ENCODE measurements around the gene AWAT2. TPM values are rescaled to one million over a fixed set of nuclear protein-coding genes. Genes with fewer than 3 reads are reported as not detected.

The AWAT2 gene
- total RNA-seq, 1 donor from 2014 or later: not detected

GRCh38 chrX:70012756-70013155 lies 37.0 kb downstream of the AWAT2 start:
- Mint-ChIP-seq H3K36me3 (ENCODE audit: low read depth) (peaks cover 3% of the 10 kb centered on the region), H3K27me3 (ENCODE audit: low read depth) (no peaks in the 10 kb centered on the region), H3K9me3 (peaks cover 6% of the 10 kb centered on the region), H3K4me3 (no peak overlapping the region), H3K27ac (ENCODE audit: unreplicated experiment) (no peak overlapping the region), H3K4me1 (peaks cover 13% of the 10 kb centered on the region)
- TF ChIP-seq CTCF (conservative IDR thresholded peaks at IDR 0.05): no peak
- no peak for DNase-seq (ENCODE audit: low read depth, low spot score)

GRCh38 chrX:70009970-70010369 lies 39.8 kb downstream of the AWAT2 start:
- H3K4me1 Mint-ChIP-seq: peaks cover 13% of the 10 kb centered on the region
- TF ChIP-seq CTCF (conservative IDR thresholded peaks at IDR 0.05): no peak
- no peak overlapping the region for H3K27ac Mint-ChIP-seq (ENCODE audit: unreplicated experiment)
- H3K27me3 Mint-ChIP-seq (ENCODE audit: low read depth): no peaks in the 10 kb centered on the region
- DNase-seq (ENCODE audit: low read depth, low spot score): no peak
- H3K9me3 Mint-ChIP-seq: no peaks in the 10 kb centered on the region
- H3K36me3 Mint-ChIP-seq (ENCODE audit: low read depth): peaks cover 3% of the 10 kb centered on the region
- H3K4me3 Mint-ChIP-seq: no peak overlapping the region

GRCh38 chrX:70009049-70009448 lies 40.7 kb downstream of the AWAT2 start:
- peaks cover 13% of the 10 kb centered on the region for H3K4me1 Mint-ChIP-seq
- H3K4me3 Mint-ChIP-seq: no peak overlapping the region
- TF ChIP-seq CTCF (conservative IDR thresholded peaks at IDR 0.05): no peak
- H3K27ac Mint-ChIP-seq (ENCODE audit: unreplicated experiment): no peak overlapping the region
- H3K27me3 Mint-ChIP-seq (ENCODE audit: low read depth): no peaks in the 10 kb centered on the region
- no peaks in the 10 kb centered on the region for H3K9me3 Mint-ChIP-seq
- no peaks in the 10 kb centered on the region for H3K36me3 Mint-ChIP-seq (ENCODE audit: low read depth)
- DNase-seq (ENCODE audit: low read depth, low spot score): no peak

DNA sequence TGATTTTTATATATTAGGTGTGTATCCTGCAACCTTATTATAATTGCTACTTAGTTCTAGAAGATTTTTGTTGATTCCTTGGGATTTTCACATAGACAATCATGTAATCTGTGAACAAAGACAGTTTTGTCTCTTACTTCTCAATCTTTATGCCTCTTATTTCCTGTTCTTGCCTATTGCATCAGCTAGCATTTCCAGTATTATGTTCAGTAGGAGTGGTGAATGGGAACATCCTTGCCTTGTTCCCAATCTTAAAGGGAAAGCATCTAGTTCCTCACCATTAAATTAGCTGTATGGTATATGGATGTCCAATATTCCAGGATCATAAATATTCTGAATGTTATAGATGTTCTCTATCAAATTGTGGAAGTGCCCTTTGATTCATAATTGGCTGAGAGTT lies 41.8 kb downstream of the AWAT2 start:
- Mint-ChIP-seq H3K4me3 (no peak overlapping the region), H3K4me1 (peaks cover 4% of the 10 kb centered on the region), H3K27ac (ENCODE audit: unreplicated experiment) (no peak overlapping the region), H3K9me3 (no peaks in the 10 kb centered on the region), H3K27me3 (ENCODE audit: low read depth) (no peaks in the 10 kb centered on the region), H3K36me3 (ENCODE audit: low read depth) (no peaks in the 10 kb centered on the region)
- no peak for DNase-seq (ENCODE audit: low read depth, low spot score)
- no peak for TF ChIP-seq CTCF (conservative IDR thresholded peaks at IDR 0.05)

GRCh38 chrX:70001708-70002341 lies 47.9 kb downstream of the AWAT2 start:
- H3K36me3 Mint-ChIP-seq (ENCODE audit: low read depth): peaks cover 3% of the 10 kb centered on the region
- H3K4me3 Mint-ChIP-seq: no peak overlapping the region
- no peaks in the 10 kb centered on the region for H3K4me1 Mint-ChIP-seq
- no peaks in the 10 kb centered on the region for H3K27me3 Mint-ChIP-seq (ENCODE audit: low read depth)
- TF ChIP-seq CTCF (conservative IDR thresholded peaks at IDR 0.05): no peak
- no peak overlapping the region for H3K27ac Mint-ChIP-seq (ENCODE audit: unreplicated experiment)
- DNase-seq (ENCODE audit: low read depth, low spot score): no peak
- peaks cover 13% of the 10 kb centered on the region for H3K9me3 Mint-ChIP-seq

All from neural crest cell (in vitro differentiated cells).